Upper lobe of left lung (tissue), 4 donors: Measurements from ENCODE around the gene TAS1R2.

Experiments
- CTCF ChIP-seq, 6 experiments: fragments of 450-650 bp in 4 of 6; fragments of 200-600 bp in 2 of 6; sonication (generic) in 2 of 6; IDR thresholded peaks; one replicate each; pipeline ENCODE4 v1.5.1; 2016 to 2019; ENCODE audit warnings: antibody characterized with exemption in 6 of 6
- EP300 ChIP-seq, 4 donors: sonication (generic); formaldehyde crosslinking; IDR thresholded peaks; one replicate each; pipeline ENCODE4 v1.5.1; 2017; ENCODE audit warnings: antibody characterized with exemption in 4 of 4, control low read depth in 2 of 4

- no peak for TF ChIP-seq CTCF (IDR thresholded peaks at IDR 0.05)
- TF ChIP-seq EP300 (IDR thresholded peaks at IDR 0.05) = no peak
These were observed 45.0 kb downstream of the TAS1R2 start for GRCh38 chr1:18814425-18814824.
